Mucosa of gallbladder (tissue), 1 donor: ENCODE data around the gene TSR3. TPM values are rescaled to one million over a fixed set of nuclear protein-coding genes. Genes with fewer than 3 reads are reported as not detected.

ENCODE experiments used
- DNase-seq: peaks from one replicate; pipeline ENCODE4 v3.0.0-alpha.2; 2020; ENCODE audit warnings: low spot score
- total RNA-seq: library from RNA; stranded (reverse); gene quantifications from one replicate; pipeline ENCODE4 v1.2.1, GENCODE V29; 2021
- donor health status: DM: no; HTN: no; CAD: no.

The TSR3 gene
- 51.2 TPM for total RNA-seq

- DNase-seq, result peak; percentile 84
Observed at GRCh38 chr16:1351582-1352362, at the start of gene TSR3, which contains the start of gene GNPTG. TSS of gene TSR3 (minus strand) at chr16:1351878. CDS start at chr16:1351804, 74 bp downstream. TSS of gene GNPTG (plus strand) at chr16:1351931. CDS start at chr16:1351966, 35 bp downstream.

GRCh38 chr16:1401061-1401757, 49.5 kb upstream of the TSR3 start:
- no peak for DNase-seq

GRCh38 chr16:1398826-1399581, 47.3 kb upstream of the TSR3 start:
- DNase-seq, result no peak

- DNase-seq, result no peak
Observed at GRCh38 chr16:1398351-1398750, 46.7 kb upstream of the TSR3 start.

GRCh38 chr16:1397779-1398178, 46.1 kb upstream of the TSR3 start:
- DNase-seq, result no peak

- no peak for DNase-seq
Observed at GRCh38 chr16:1395444-1396031, 43.9 kb upstream of the TSR3 start.

- no peak for DNase-seq
Observed at GRCh38 chr16:1394367-1394951, 42.8 kb upstream of the TSR3 start.

- DNase-seq, result no peak
Observed at GRCh38 chr16:1393613-1394176, 42.0 kb upstream of the TSR3 start.

GRCh38 chr16:1392826-1393225, 41.1 kb upstream of the TSR3 start:
- DNase-seq, result no peak

- DNase-seq, result no peak
Observed at GRCh38 chr16:1390239-1390779, 38.6 kb upstream of the TSR3 start.

GRCh38 chr16:1389762-1390161, 38.1 kb upstream of the TSR3 start:
- no peak for DNase-seq

- DNase-seq, result no peak
Observed at GRCh38 chr16:1387331-1387730, 35.7 kb upstream of the TSR3 start.

GRCh38 chr16:1385232-1385631, 33.6 kb upstream of the TSR3 start:
- no peak for DNase-seq

- DNase-seq, result no peak
Observed at GRCh38 chr16:1383556-1383955, 31.9 kb upstream of the TSR3 start.

- no peak for DNase-seq
Observed at GRCh38 chr16:1381612-1382406, 30.1 kb upstream of the TSR3 start.

- no peak for DNase-seq
Observed at GRCh38 chr16:1380195-1380594, 28.5 kb upstream of the TSR3 start.

GRCh38 chr16:1379304-1380076, 27.8 kb upstream of the TSR3 start:
- peak; percentile 52 for DNase-seq

GRCh38 chr16:1378804-1379303, 27.2 kb upstream of the TSR3 start:
- peak; percentile 56 for DNase-seq
